Breast epithelium (tissue), 3 donors: ENCODE results near the gene TMEM221.

ENCODE experiments used
- CTCF ChIP-seq, 3 donors: fragments of 450-650 bp; IDR thresholded peaks; one replicate each; pipeline ENCODE4 v1.5.1; 2016 to 2017; ENCODE audit warnings: antibody characterized with exemption in 3 of 3, mild to moderate bottlenecking in 3 of 3, moderate library complexity in 3 of 3
- POLR2A ChIP-seq: fragments of 450-650 bp; IDR thresholded peaks from one replicate; pipeline ENCODE4 v1.6.1; 2016; ENCODE audit warnings: antibody characterized with exemption, mild to moderate bottlenecking, moderate library complexity
- POLR2AphosphoS5 ChIP-seq, 3 donors: sonication (generic); formaldehyde crosslinking; IDR thresholded peaks; one replicate each; pipeline ENCODE4 v1.6.1; 2017; ENCODE audit warnings: antibody characterized with exemption in 3 of 3

DNA sequence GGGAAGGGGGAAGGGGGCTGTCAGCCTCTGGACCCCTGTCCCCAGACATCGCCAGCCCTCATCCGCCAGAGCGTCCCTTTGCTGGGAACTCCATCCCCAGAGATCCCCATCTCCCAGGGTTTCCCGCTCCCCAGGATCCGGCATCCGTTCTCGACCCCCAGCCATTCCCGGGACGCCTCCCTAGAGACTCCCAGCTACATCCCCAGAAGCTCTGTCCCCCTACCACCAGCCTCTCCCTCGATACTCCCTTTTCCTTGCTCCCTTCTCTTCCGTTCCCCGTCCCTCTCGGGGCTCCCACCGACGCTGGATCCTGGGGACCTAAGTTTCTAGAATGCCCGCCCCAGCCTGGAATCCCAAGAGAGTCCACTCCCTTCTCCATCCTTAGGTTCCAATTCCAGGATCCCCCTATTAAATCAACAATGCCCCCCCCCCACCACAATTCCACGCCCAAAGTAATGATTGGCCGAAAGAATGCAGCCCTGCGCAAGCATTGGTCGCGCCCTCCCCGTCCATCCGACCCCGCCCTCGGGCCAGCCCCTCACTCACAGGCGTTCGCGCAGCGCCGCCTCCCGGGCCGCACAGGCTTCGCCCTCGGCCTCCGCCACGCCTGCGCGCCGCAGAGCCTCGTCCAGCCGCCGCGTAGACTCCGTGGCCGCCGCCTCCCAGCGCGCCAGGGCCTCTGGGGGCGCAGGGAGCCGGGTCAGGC, 57.6 kb downstream of the TMEM221 start:
- TF ChIP-seq CTCF (IDR thresholded peaks at IDR 0.05) (peak; percentile 20 to 74 (median 24)), POLR2A (no peak), POLR2AphosphoS5 (IDR thresholded peaks at IDR 0.05) (no peak)
